T-cell (primary cell): Measurements from ENCODE around the gene CERS1. TPM values are rescaled to one million over a fixed set of nuclear protein-coding genes. Genes with fewer than 3 reads are reported as not detected.

Experiments
- ATAC-seq, 4 experiments: fragments of 200-7000 bp in 3 of 4; fragments of 150-1000 bp in 1 of 4; cut with Tn5 transposase; replicated peaks in 1 of 4; 1 replicate in 3 of 4; 2 replicates in 1 of 4; pipeline ENCODE4 v1.10.0; 2021; ENCODE audit warnings: moderate library complexity in 3 of 4, mild to moderate bottlenecking in 2 of 4, moderate number of reproducible peaks in 1 of 4
- CTCF ChIA-PET, 2 donors: fragments of 300-600 bp; sonication (Branson Sonifier 250); formaldehyde crosslinking; loops; one replicate each; lab custom pipeline; 2022; ENCODE audit warnings: antibody characterized with exemption in 2 of 2; lab: Charles Lee
- POLR2A ChIA-PET, 2 donors: fragments of 300-600 bp; sonication (Branson Sonifier 250); formaldehyde crosslinking; loops; one replicate each; lab custom pipeline; 2022; ENCODE audit warnings: antibody characterized with exemption in 2 of 2; lab: Charles Lee
- DNase-seq, 35 experiments: peaks; one replicate each; pipeline versions ENCODE4 v3.0.0 to v3.0.0-alpha.2; 2013 to 2023
- H3K27ac ChIP-seq: one replicate; pipeline ENCODE4 v1.5.1; 2013; ENCODE audit warnings: low read length
- H3K27me3 ChIP-seq, 2 experiments: replicated peaks in 1 of 2; 1 replicate in 1 of 2; 2 replicates in 1 of 2; pipeline versions ENCODE4 v1.6.1 to v1.7.0; 2013; ENCODE audit warnings: low read length in 1 of 2, mixed read lengths in 1 of 2; ENCODE audit not compliant: control insufficient read depth in 2 of 2, insufficient read depth in 2 of 2; ENCODE audit errors: extremely low read depth in 1 of 2
- H3K36me3 ChIP-seq, 2 donors: 1 replicate in 1 of 2; 2 replicates in 1 of 2; pipeline versions ENCODE4 v1.6.1 to v1.7.0; 2013; ENCODE audit warnings: low read length in 1 of 2; ENCODE audit not compliant: control insufficient read depth in 2 of 2, insufficient read depth in 1 of 2; ENCODE audit errors: extremely low read depth in 1 of 2
- H3K4me1 ChIP-seq, 2 experiments: 1 replicate in 1 of 2; 2 replicates in 1 of 2; pipeline versions ENCODE4 v1.6.1 to v1.7.0; 2013; ENCODE audit warnings: low read length in 2 of 2, mixed read lengths in 1 of 2; ENCODE audit not compliant: insufficient read depth in 2 of 2, control insufficient read depth in 1 of 2; ENCODE audit errors: extremely low read depth in 1 of 2
- H3K4me3 ChIP-seq, 2 donors: 1 replicate in 1 of 2; 2 replicates in 1 of 2; pipeline versions ENCODE4 v1.5.1 to v1.7.0; 2013; ENCODE audit warnings: mild to moderate bottlenecking in 2 of 2, low read length in 1 of 2, moderate library complexity in 1 of 2; ENCODE audit not compliant: control insufficient read depth in 1 of 2; ENCODE audit errors: extremely low read depth in 1 of 2
- H3K9me3 ChIP-seq: 2 replicates; pipeline ENCODE4 v1.7.0; 2013
- H3K27ac Mint-ChIP-seq, 2 donors: one replicate each; pipeline ENCODE4 v1.8.0; 2020 to 2021; ENCODE audit warnings: mild to moderate bottlenecking in 2 of 2, mixed read lengths in 2 of 2
- H3K27me3 Mint-ChIP-seq, 2 donors: one replicate each; pipeline ENCODE4 v1.8.0; 2021 to 2022; ENCODE audit warnings: mixed read lengths in 2 of 2
- H3K36me3 Mint-ChIP-seq: one replicate; pipeline ENCODE4 v1.8.0; 2021; ENCODE audit warnings: mixed read lengths
- H3K4me1 Mint-ChIP-seq, 3 donors: one replicate each; pipeline ENCODE4 v1.8.0; 2020 to 2022; ENCODE audit warnings: mixed read lengths in 3 of 3, mild to moderate bottlenecking in 1 of 3
- H3K4me3 Mint-ChIP-seq, 3 donors: one replicate each; pipeline ENCODE4 v1.8.0; 2020 to 2022; ENCODE audit warnings: mild to moderate bottlenecking in 3 of 3, mixed read lengths in 3 of 3, moderate library complexity in 3 of 3
- H3K9me3 Mint-ChIP-seq, 3 donors: one replicate each; pipeline ENCODE4 v1.8.0; 2020 to 2022; ENCODE audit warnings: mixed read lengths in 3 of 3
- WGBS: methylation state at CpG from one replicate; pipeline ENCODE4 v1.1.5; 2013; ENCODE audit warnings: missing lambda C conversion rate; ENCODE audit not compliant: insufficient coverage; 5-methylcytosine and 5-hydroxymethylcytosine counted together
- total RNA-seq, 35 experiments: library from RNA in 6 of 35; stranded (reverse) in 6 of 35; fragments of 120-200 nt in 1 of 35; gene quantifications; one replicate each; pipeline versions ENCODE4 v1.2.1 to v1.2.4 and lab custom pipeline; 2013 to 2026

The CERS1 gene
- total RNA-seq, result under 1 TPM in 2 of 5 donors, not detected in 3; 0.20 TPM
- not detected for total RNA-seq (2013)
- total RNA-seq (lab: John Stamatoyannopoulos, UW), result 0 to 0.25 (median 0) reads per million in 29 experiments

GRCh38 chr19:18895824-18896341 lies at the start of gene CERS1:
Gene CERS1, minus strand, starts transcription at chr19:18896158. Its CDS starts 86 bp downstream, at chr19:18896072.
- peak in 3 of 4 experiments; percentile 11 to 23 (median 15) for ATAC-seq
- H3K27me3 ChIP-seq, result peaks cover 0 to 60% of the 10 kb centered on the region in 2 experiments
- H3K4me1 ChIP-seq, result peaks cover 0 to 14% of the 10 kb centered on the region in 2 experiments
- peaks cover 4% of the 10 kb centered on the region for H3K36me3 Mint-ChIP-seq
- ChIA-PET POLR2A (no interaction called here), CTCF (no interaction called here)
- H3K4me3 Mint-ChIP-seq, result peak within 1 kb of the TSS; percentile 71 to 77 (median 72)
- no peak within 1 kb of the TSS for H3K27ac Mint-ChIP-seq
- peaks cover 5 to 14% (median 12%) of the 10 kb centered on the region in 3 donors for H3K4me1 Mint-ChIP-seq
- peaks cover 11 to 21% of the 10 kb centered on the region in 2 donors for H3K36me3 ChIP-seq
- H3K27me3 Mint-ChIP-seq, result peaks cover 20 to 38% of the 10 kb centered on the region in 2 donors
- H3K9me3 Mint-ChIP-seq, result no peaks in the 10 kb centered on the region
- WGBS, result 2% methylated on average over 89 of the region's 89 CpGs
- DNase-seq, result no peak
- no peak within 1 kb of the TSS for H3K27ac ChIP-seq
- H3K9me3 ChIP-seq, result no peaks in the 10 kb centered on the region
- H3K4me3 ChIP-seq, result peak within 1 kb of the TSS in 1 of 2 donors; percentile 30

DNA sequence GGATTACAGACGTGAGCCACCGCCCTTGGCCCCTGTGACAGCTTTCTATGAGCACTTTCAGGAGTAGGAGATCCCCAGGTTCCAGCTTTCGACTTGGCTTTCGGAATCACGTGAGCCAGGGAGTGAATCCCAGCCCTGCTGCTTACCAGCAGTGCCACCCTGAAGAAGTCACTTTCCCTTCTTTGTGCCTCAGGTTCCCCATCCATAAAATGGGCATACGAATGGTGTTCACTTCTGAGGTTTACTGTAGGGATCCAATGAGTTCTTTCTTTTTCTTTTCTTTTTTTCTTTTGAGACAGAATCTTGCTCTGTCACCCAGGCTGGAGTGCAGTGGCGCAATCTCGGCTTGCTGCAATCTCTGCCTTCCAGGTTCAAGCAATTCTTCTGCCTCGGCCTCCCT lies 49.3 kb upstream of the CERS1 start:
- POLR2A ChIA-PET, result no interaction called here
- H3K4me1 ChIP-seq, result peaks cover 0 to 44% of the 10 kb centered on the region in 2 experiments
- H3K9me3 ChIP-seq, result no peaks in the 10 kb centered on the region
- H3K27me3 ChIP-seq, result peaks cover 0 to 52% of the 10 kb centered on the region in 2 experiments
- ATAC-seq, result no peak
- CTCF ChIA-PET, result no interaction called here
- no peaks in the 10 kb centered on the region for H3K36me3 ChIP-seq
- Mint-ChIP-seq H3K27ac (no peak overlapping the region), H3K9me3 (no peaks in the 10 kb centered on the region), H3K27me3 (peaks cover 21 to 24% of the 10 kb centered on the region in 2 donors), H3K4me3 (no peak overlapping the region), H3K4me1 (peaks cover 0 to 28% (median 8%) of the 10 kb centered on the region in 3 donors), H3K36me3 (no peaks in the 10 kb centered on the region)
- H3K4me3 ChIP-seq, result no peak overlapping the region
- no peak for DNase-seq
- WGBS, result 91% methylated on average over 7 of the region's 9 CpGs
- H3K27ac ChIP-seq, result no peak overlapping the region

GRCh38 chr19:18943465-18943864 lies 47.5 kb upstream of the CERS1 start:
- peaks cover 5 to 36% (median 11%) of the 10 kb centered on the region in 3 donors for H3K4me1 Mint-ChIP-seq
- no peak overlapping the region for H3K27ac Mint-ChIP-seq
- H3K36me3 Mint-ChIP-seq, result no peaks in the 10 kb centered on the region
- no peak overlapping the region for H3K27ac ChIP-seq
- no peak overlapping the region for H3K4me3 ChIP-seq
- CTCF ChIA-PET, result no interaction called here
- no peak for DNase-seq
- no peak for ATAC-seq
- H3K36me3 ChIP-seq, result no peaks in the 10 kb centered on the region
- POLR2A ChIA-PET, result no interaction called here
- H3K4me1 ChIP-seq, result peaks cover 0 to 40% of the 10 kb centered on the region in 2 experiments
- no peaks in the 10 kb centered on the region for H3K9me3 ChIP-seq
- 25% methylated on average over 1 of the region's 4 CpGs for WGBS
- H3K9me3 Mint-ChIP-seq, result no peaks in the 10 kb centered on the region
- H3K27me3 ChIP-seq, result peaks cover 0 to 64% of the 10 kb centered on the region in 2 experiments
- H3K4me3 Mint-ChIP-seq, result no peak overlapping the region
- peaks cover 29 to 38% of the 10 kb centered on the region in 2 donors for H3K27me3 Mint-ChIP-seq

DNA sequence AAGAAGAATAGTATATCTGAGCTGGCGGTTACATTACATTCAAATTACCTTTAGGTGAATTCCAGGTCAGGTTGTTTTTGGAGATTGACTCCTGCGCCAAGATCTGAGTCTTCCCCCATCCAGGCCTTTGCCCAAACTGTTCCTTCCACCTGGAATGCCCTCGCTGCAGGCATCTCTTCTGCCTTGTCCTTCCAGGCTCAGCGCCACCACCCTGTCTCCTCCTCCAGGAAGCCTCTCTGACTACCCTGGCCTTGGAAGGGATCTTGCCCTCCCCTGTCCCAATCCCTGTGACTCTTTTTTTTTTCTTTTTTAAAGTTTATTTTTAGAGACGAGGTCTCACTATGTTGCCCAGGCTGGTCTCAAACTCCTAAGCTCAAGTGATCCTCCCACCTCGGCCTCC lies 46.7 kb upstream of the CERS1 start:
- Histone ChIP-seq H3K27me3 (peaks cover 0 to 57% of the 10 kb centered on the region in 2 experiments), H3K9me3 (no peaks in the 10 kb centered on the region), H3K27ac (no peak overlapping the region), H3K36me3 (no peaks in the 10 kb centered on the region), H3K4me3 (no peak overlapping the region), H3K4me1 (peaks cover 0 to 33% of the 10 kb centered on the region in 2 experiments)
- Mint-ChIP-seq H3K27me3 (peaks cover 29 to 40% of the 10 kb centered on the region in 2 donors), H3K27ac (peak overlapping the region in 1 of 2 donors; percentile 27), H3K4me3 (peak overlapping the region in 2 of 3 donors; percentile 41 to 71), H3K9me3 (no peaks in the 10 kb centered on the region), H3K4me1 (peaks cover 5 to 33% (median 11%) of the 10 kb centered on the region in 3 donors), H3K36me3 (no peaks in the 10 kb centered on the region)
- WGBS, result 81% methylated on average over 2 of the region's 6 CpGs
- ChIA-PET POLR2A (no interaction called here), CTCF (interaction anchor here in 1 of 2 donors (0.6 kb wide), 1 partner anchor 136 kb away, joined by 4 read pairs; no protein-coding TSS in a partner anchor)
- no peak for ATAC-seq
- DNase-seq, result no peak

GRCh38 chr19:18941628-18942354 lies 45.8 kb upstream of the CERS1 start:
- Histone ChIP-seq H3K27me3 (peaks cover 0 to 53% of the 10 kb centered on the region in 2 experiments), H3K4me3 (no peak overlapping the region), H3K9me3 (no peaks in the 10 kb centered on the region), H3K36me3 (no peaks in the 10 kb centered on the region), H3K27ac (no peak overlapping the region), H3K4me1 (peaks cover 0 to 26% of the 10 kb centered on the region in 2 experiments)
- Mint-ChIP-seq H3K4me1 (peaks cover 5 to 30% (median 9%) of the 10 kb centered on the region in 3 donors), H3K36me3 (no peaks in the 10 kb centered on the region), H3K4me3 (peak overlapping the region; percentile 9 to 71 (median 41)), H3K27me3 (peaks cover 29 to 42% of the 10 kb centered on the region in 2 donors), H3K27ac (no peak overlapping the region), H3K9me3 (no peaks in the 10 kb centered on the region)
- ChIA-PET POLR2A (no interaction called here), CTCF (interaction anchor here in 1 of 2 donors (0.6 kb wide), 1 partner anchor 137 kb away, joined by 4 read pairs; no protein-coding TSS in a partner anchor)
- ATAC-seq, result no peak
- DNase-seq, result no peak
- WGBS, result 77% methylated on average over 13 of the region's 18 CpGs

- Histone ChIP-seq H3K27ac (no peak within 1 kb of the TSS), H3K27me3 (peaks cover 0 to 51% of the 10 kb centered on the region in 2 experiments), H3K4me3 (peak within 1 kb of the TSS; percentile 33 to 34), H3K4me1 (peaks cover 0 to 22% of the 10 kb centered on the region in 2 experiments), H3K9me3 (no peaks in the 10 kb centered on the region), H3K36me3 (no peaks in the 10 kb centered on the region)
- Mint-ChIP-seq H3K27ac (peak within 1 kb of the TSS in 1 of 2 donors; percentile 43), H3K9me3 (no peaks in the 10 kb centered on the region), H3K36me3 (no peaks in the 10 kb centered on the region), H3K4me3 (peak within 1 kb of the TSS; percentile 65 to 71 (median 66)), H3K27me3 (peaks cover 24 to 39% of the 10 kb centered on the region in 2 donors), H3K4me1 (peaks cover 5 to 24% (median 9%) of the 10 kb centered on the region in 3 donors)
- peak in 34 of 35 experiments; percentile 34 to 83 (median 61) for DNase-seq
- 2% methylated on average over 44 of the region's 81 CpGs for WGBS
- POLR2A ChIA-PET, result no interaction called here
- CTCF ChIA-PET, result no interaction called here
- peak; percentile 92 to 94 (median 94) for ATAC-seq
These were observed 45.0 kb upstream of the CERS1 start, which contains the start of gene HOMER3 for GRCh38 chr19:18940769-18941627. Gene HOMER3, minus strand, starts transcription at chr19:18941217. Its CDS starts 2,235 bp downstream, at chr19:18938982.
